ENCODE data around the gene KDM2A. TPM values are rescaled to one million over a fixed set of nuclear protein-coding genes. Genes with fewer than 3 reads are reported as not detected.

The KDM2A gene
- total RNA-seq, 1 experiment from 2014 or later = 65.3 TPM

GRCh38 chr11:67280788-67281551 lies 161.9 kb downstream of the KDM2A start:
- H3K4me3 ChIP-seq (ENCODE audit: low read length) = no peak overlapping the region
- POLR2A ChIA-PET (ENCODE audit: unreplicated experiment) = no interaction called here
- no peaks in the 10 kb centered on the region for H3K4me1 ChIP-seq (ENCODE audit: insufficient read depth, low read length)
- no peaks in the 10 kb centered on the region for H3F3A ChIP-seq (ENCODE audit: low read length, unreplicated experiment)
- ATAC-seq = no peak
- H2AFZ ChIP-seq (ENCODE audit: low read length) = no peak overlapping the region
- no peaks in the 10 kb centered on the region for H3K9me3 ChIP-seq (ENCODE audit: low read length)
- no peaks in the 10 kb centered on the region for H3K27me3 ChIP-seq (ENCODE audit: low read length)
- no TSS peak for BruUV-seq (replicated peaks)
- H3K4me2 ChIP-seq (ENCODE audit: low read length) = no peak overlapping the region
- peaks cover 12% of the 10 kb centered on the region for H3K79me2 ChIP-seq (ENCODE audit: low read length)
- H3K36me3 ChIP-seq (ENCODE audit: low read depth, low read length) = peaks cover 53% of the 10 kb centered on the region
- H3K9ac ChIP-seq (ENCODE audit: low read length) = no peak overlapping the region
- H3K27ac ChIP-seq (ENCODE audit: low read length) = no peak overlapping the region
- no peaks in the 10 kb centered on the region for H3K9me2 ChIP-seq (replicated peaks; ENCODE audit: low read length)
- DNase-seq = no peak
- intact Hi-C loops (cut with micrococcal nuclease) = no loop called here
- no peaks in the 10 kb centered on the region for H4K20me1 ChIP-seq (ENCODE audit: low read length)
- TF ChIP-seq EZH2phosphoT487 (IDR thresholded peaks at IDR 0.05; ENCODE audit: borderline replicate concordance, low read length) (no peak), CTCF (conservative IDR thresholded peaks at IDR 0.05; ENCODE audit: low read depth, low read length) (no peak), EZH2 (IDR thresholded peaks at IDR 0.05; ENCODE audit: low read length, unreplicated experiment) (no peak)
- CTCF ChIA-PET = no interaction called here

- no peaks in the 10 kb centered on the region for H3K9me2 ChIP-seq (replicated peaks; ENCODE audit: low read length)
- H2AFZ ChIP-seq (ENCODE audit: low read length) = no peak overlapping the region
- ChIA-PET CTCF (no interaction called here), POLR2A (ENCODE audit: unreplicated experiment) (no interaction called here)
- H3K79me2 ChIP-seq (ENCODE audit: low read length) = peaks cover 7% of the 10 kb centered on the region
- no peaks in the 10 kb centered on the region for H3F3A ChIP-seq (ENCODE audit: low read length, unreplicated experiment)
- TF ChIP-seq EZH2phosphoT487 (IDR thresholded peaks at IDR 0.05; ENCODE audit: borderline replicate concordance, low read length) (no peak), CTCF (conservative IDR thresholded peaks at IDR 0.05; ENCODE audit: low read depth, low read length) (no peak), EZH2 (IDR thresholded peaks at IDR 0.05; ENCODE audit: low read length, unreplicated experiment) (no peak)
- BruUV-seq (replicated peaks) = no TSS peak
- H3K4me2 ChIP-seq (ENCODE audit: low read length) = no peak overlapping the region
- ATAC-seq (no peak), DNase-seq (no peak)
- H3K9ac ChIP-seq (ENCODE audit: low read length) = no peak overlapping the region
- no peaks in the 10 kb centered on the region for H3K4me1 ChIP-seq (ENCODE audit: insufficient read depth, low read length)
- no peaks in the 10 kb centered on the region for H4K20me1 ChIP-seq (ENCODE audit: low read length)
- H3K27me3 ChIP-seq (ENCODE audit: low read length) = no peaks in the 10 kb centered on the region
- no peaks in the 10 kb centered on the region for H3K9me3 ChIP-seq (ENCODE audit: low read length)
- intact Hi-C loops (cut with micrococcal nuclease) = no loop called here
- H3K4me3 ChIP-seq (ENCODE audit: low read length) = no peak overlapping the region
- peaks cover 53% of the 10 kb centered on the region for H3K36me3 ChIP-seq (ENCODE audit: low read depth, low read length)
- no peak overlapping the region for H3K27ac ChIP-seq (ENCODE audit: low read length)
Measured at GRCh38 chr11:67281552-67282150, 162.6 kb downstream of the KDM2A start.
